HEK293T (cell line): Measurements from ENCODE around the gene GNB5.
"Not testable (repeated sequence)": the region's sequence is repeated elsewhere in the genome, so short reads cannot be mapped to it uniquely, and the experiment has no call there.

Experiments
- L3MBTL2 ChIP-seq: fragments of 450-650 bp; conservative IDR thresholded peaks from 2 replicates; pipeline ENCODE4 v1.6.1; 2016; ENCODE audit warnings: mild to moderate bottlenecking
- LEF1 ChIP-seq: fragments of 450-650 bp; IDR thresholded peaks from 2 replicates; pipeline ENCODE4 v1.6.1; 2017; ENCODE audit warnings: mild to moderate bottlenecking, borderline replicate concordance
- NFRKB ChIP-seq: fragments of 450-650 bp; IDR thresholded peaks from 2 replicates; pipeline ENCODE4 v1.6.1; 2016; ENCODE audit warnings: mild to moderate bottlenecking, moderate library complexity
- SP1 ChIP-seq: fragments of 450-650 bp; IDR thresholded peaks from 2 replicates; pipeline ENCODE4 v1.6.1; 2017
- TARDBP ChIP-seq: fragments of 450-650 bp; IDR thresholded peaks from 2 replicates; pipeline ENCODE4 v1.6.1; 2016
- ZNF384 ChIP-seq: fragments of 450-650 bp; IDR thresholded peaks from 2 replicates; pipeline ENCODE4 v1.6.1; 2016

- not testable (repeated sequence) for TF ChIP-seq NFRKB, TARDBP, ZNF384, SP1, LEF1, L3MBTL2
Measured at GRCh38 chr15:52170199-52170598, 21.0 kb downstream of the GNB5 start.
